Natural killer cell (primary cell): Measurements from ENCODE around the gene FHIT. TPM values are rescaled to one million over a fixed set of nuclear protein-coding genes. Genes with fewer than 3 reads are reported as not detected.

Source experiments
- ATAC-seq, 3 donors: fragments of 150-1000 bp in 2 of 3; fragments of 200-7000 bp in 1 of 3; cut with Tn5 transposase; 1 replicate in 1 of 3; 2 replicates in 2 of 3; pipeline ENCODE4 v1.10.0; 2021; ENCODE audit warnings: mild to moderate bottlenecking in 2 of 3, moderate library complexity in 2 of 3
- DNase-seq, 2 donors: peaks; one replicate each; pipeline versions ENCODE4 v3.0.0 to v3.0.0-alpha.2; 2013 to 2021; ENCODE audit warnings: mixed read lengths in 1 of 2
- H3K27ac ChIP-seq: one replicate; pipeline ENCODE4 v1.5.1; 2013; ENCODE audit warnings: mild to moderate bottlenecking, low read length
- H3K27me3 ChIP-seq: one replicate; pipeline ENCODE4 v1.6.1; 2013; ENCODE audit warnings: low read length; ENCODE audit not compliant: control insufficient read depth, insufficient read depth
- H3K36me3 ChIP-seq: one replicate; pipeline ENCODE4 v1.6.1; 2013; ENCODE audit warnings: low read length; ENCODE audit not compliant: control insufficient read depth, insufficient read depth
- H3K4me1 ChIP-seq: one replicate; pipeline ENCODE4 v1.6.1; 2013; ENCODE audit warnings: low read length; ENCODE audit not compliant: control insufficient read depth, insufficient read depth
- H3K4me3 ChIP-seq: one replicate; pipeline ENCODE4 v1.5.1; 2013; ENCODE audit warnings: low read length
- H3K9me3 ChIP-seq: one replicate; pipeline ENCODE4 v1.6.1; 2013; ENCODE audit warnings: low read length; ENCODE audit not compliant: control insufficient read depth, insufficient read depth
- H3K27ac Mint-ChIP-seq, 2 donors: one replicate each; pipeline ENCODE4 v1.8.0; 2022; ENCODE audit warnings: mild to moderate bottlenecking in 2 of 2, mixed read lengths in 2 of 2, moderate library complexity in 1 of 2
- H3K27me3 Mint-ChIP-seq, 2 donors: one replicate each; pipeline ENCODE4 v1.8.0; 2022; ENCODE audit warnings: low read depth in 2 of 2, mixed read lengths in 2 of 2
- H3K36me3 Mint-ChIP-seq: one replicate; pipeline ENCODE4 v1.8.0; 2022; ENCODE audit warnings: mixed read lengths
- H3K4me1 Mint-ChIP-seq, 2 donors: one replicate each; pipeline ENCODE4 v1.8.0; 2022; ENCODE audit warnings: mixed read lengths in 2 of 2
- H3K4me3 Mint-ChIP-seq: one replicate; pipeline ENCODE4 v1.8.0; 2022; ENCODE audit warnings: mild to moderate bottlenecking, moderate library complexity, mixed read lengths
- H3K9me3 Mint-ChIP-seq, 2 donors: one replicate each; pipeline ENCODE4 v1.8.0; 2022; ENCODE audit warnings: mixed read lengths in 2 of 2
- CTCF ChIP-seq: fragments of 200-600 bp; IDR thresholded peaks from one replicate; pipeline ENCODE4 v1.8.0; 2022; ENCODE audit warnings: antibody characterized with exemption
- WGBS: methylation state at CpG from one replicate; pipeline ENCODE4 v1.1.7; 2013; ENCODE audit warnings: missing lambda C conversion rate; ENCODE audit not compliant: insufficient coverage; 5-methylcytosine and 5-hydroxymethylcytosine counted together
- intact Hi-C: fragments of 100-400 bp; cut with micrococcal nuclease; formaldehyde crosslinking; loops from one replicate; pipeline ENCODE4 v1.14.2; 2022
- total RNA-seq, 4 donors: library from RNA; stranded (reverse); fragments of 120-200 nt in 1 of 4; gene quantifications; one replicate each; pipeline versions ENCODE4 v1.2.3 to v1.2.4, GENCODE V29; 2013 to 2022

The FHIT gene
- total RNA-seq, 3 donors from 2014 or later (not counting 1 experiment from before 2014, with no cell fraction given), result 2.7 to 6.1 (median 3.3) TPM

- H3K27ac Mint-ChIP-seq, result no peak overlapping the region
- DNase-seq, result no peak
- H3K27me3 Mint-ChIP-seq, result no peaks in the 10 kb centered on the region
Measured at GRCh38 chr3:60192297-60193114, 1058.7 kb downstream of the FHIT start.

GRCh38 chr3:60190073-60190472 is 1061.2 kb downstream of the FHIT start:
- H3K27me3 ChIP-seq, result no peaks in the 10 kb centered on the region
- H3K27me3 Mint-ChIP-seq, result no peaks in the 10 kb centered on the region
- H3K9me3 ChIP-seq, result no peaks in the 10 kb centered on the region
- TF ChIP-seq CTCF, result no peak
- H3K36me3 ChIP-seq, result no peaks in the 10 kb centered on the region
- peaks cover 5 to 11% of the 10 kb centered on the region in 2 donors for H3K4me1 Mint-ChIP-seq
- H3K27ac Mint-ChIP-seq, result no peak overlapping the region
- H3K36me3 Mint-ChIP-seq, result no peaks in the 10 kb centered on the region
- 67% methylated on average over 2 of the region's 2 CpGs for WGBS
- no peak overlapping the region for H3K4me3 ChIP-seq
- no peaks in the 10 kb centered on the region for H3K4me1 ChIP-seq
- no peak for ATAC-seq
- intact Hi-C loops, result no loop called here
- H3K4me3 Mint-ChIP-seq, result no peak overlapping the region
- no peaks in the 10 kb centered on the region for H3K9me3 Mint-ChIP-seq
- DNase-seq, result no peak
- H3K27ac ChIP-seq, result no peak overlapping the region

More at GRCh38 chr3:60192297-60193114, 1058.7 kb downstream of the FHIT start:
- no peaks in the 10 kb centered on the region for H3K9me3 ChIP-seq
- no peak overlapping the region for H3K4me3 ChIP-seq
- no peak overlapping the region for H3K4me3 Mint-ChIP-seq
- H3K9me3 Mint-ChIP-seq, result no peaks in the 10 kb centered on the region
- no peaks in the 10 kb centered on the region for H3K36me3 Mint-ChIP-seq
- TF ChIP-seq CTCF, result no peak
- ATAC-seq, result no peak
- peaks cover 5 to 11% of the 10 kb centered on the region in 2 donors for H3K4me1 Mint-ChIP-seq
- WGBS, result 55% methylated on average over 4 of the region's 7 CpGs
- no peak overlapping the region for H3K27ac ChIP-seq
- intact Hi-C loops, result no loop called here
- H3K4me1 ChIP-seq, result no peaks in the 10 kb centered on the region
- no peaks in the 10 kb centered on the region for H3K27me3 ChIP-seq
- no peaks in the 10 kb centered on the region for H3K36me3 ChIP-seq

GRCh38 chr3:60189304-60189703 is 1061.9 kb downstream of the FHIT start:
- no peak overlapping the region for H3K4me3 Mint-ChIP-seq
- no peak overlapping the region for H3K4me3 ChIP-seq
- no peak overlapping the region for H3K27ac ChIP-seq
- DNase-seq (no peak), ATAC-seq (no peak)
- no peaks in the 10 kb centered on the region for H3K9me3 Mint-ChIP-seq
- no peaks in the 10 kb centered on the region for H3K9me3 ChIP-seq
- H3K36me3 Mint-ChIP-seq, result no peaks in the 10 kb centered on the region
- no peaks in the 10 kb centered on the region for H3K27me3 ChIP-seq
- no peaks in the 10 kb centered on the region for H3K27me3 Mint-ChIP-seq
- no peak overlapping the region for H3K27ac Mint-ChIP-seq
- intact Hi-C loops, result no loop called here
- H3K4me1 Mint-ChIP-seq, result peaks cover 5 to 11% of the 10 kb centered on the region in 2 donors
- no peak for TF ChIP-seq CTCF
- 64% methylated on average over 1 of the region's 3 CpGs for WGBS
- H3K36me3 ChIP-seq, result no peaks in the 10 kb centered on the region
- no peaks in the 10 kb centered on the region for H3K4me1 ChIP-seq
